ENCODE results near the gene ASTN2. TPM values are rescaled to one million over a fixed set of nuclear protein-coding genes. Genes with fewer than 3 reads are reported as not detected.

Gene ASTN2
- total and polyA plus RNA-seq, 2 donors (not counting 3 experiments of a cell fraction or from before 2014, with no cell fraction given), result 1.0 to 1.9 TPM

- BruUV-seq (replicated peaks), result no TSS peak
- dilution Hi-C loops (cut with MboI; ENCODE audit: extremely low pct_ligation_motif_present, low sequenced_read_pairs), result no loop called here
- H3K27ac ChIP-seq (ENCODE audit: insufficient read depth, low read depth, low read length), result no peak overlapping the region
Observed at GRCh38 chr9:116870566-116870965, 544.3 kb downstream of the ASTN2 start.

More at GRCh38 chr9:116870566-116870965, 544.3 kb downstream of the ASTN2 start:
- CTCF ChIA-PET, result no interaction called here
- Histone ChIP-seq H2AFZ (ENCODE audit: low read depth, low read length) (no peak overlapping the region), H3K9ac (replicated peaks; ENCODE audit: extremely low read depth, insufficient read depth, low read length) (no peak overlapping the region), H3K36me3 (ENCODE audit: control insufficient read depth in 2 of 2, extremely low read depth in 1 of 2, insufficient read depth in 2 of 2, low read length in 2 of 2) (no peaks in the 10 kb centered on the region), H3K4me1 (ENCODE audit: control insufficient read depth, extremely low read depth, insufficient read depth, low read length) (no peaks in the 10 kb centered on the region), H3K4me3 (replicated peaks in 1 of 3; ENCODE audit: insufficient read depth in 1 of 3, low read depth in 1 of 3, low read length in 3 of 3) (no peak overlapping the region), H4K20me1 (replicated peaks; ENCODE audit: control insufficient read depth, extremely low read depth, insufficient read depth, low read length) (no peaks in the 10 kb centered on the region), H3K4me2 (ENCODE audit: insufficient read depth, low read length) (no peak overlapping the region), H3K9me1 (replicated peaks; ENCODE audit: control insufficient read depth, extremely low read depth, insufficient read depth, low read length) (no peaks in the 10 kb centered on the region), H3K79me2 (ENCODE audit: control insufficient read depth, insufficient read depth, low read length) (no peaks in the 10 kb centered on the region), H3K9me3 (replicated peaks; ENCODE audit: control insufficient read depth, insufficient read depth, low read length) (peaks cover 3% of the 10 kb centered on the region), H3K27me3 (ENCODE audit: control insufficient read depth in 2 of 2, insufficient read depth in 2 of 2, low read length in 2 of 2) (no peaks in the 10 kb centered on the region)
- FAIRE-seq, result no peak
- intact Hi-C loops (cut with micrococcal nuclease), result no loop called here
- no peak for TF ChIP-seq EZH2 (IDR thresholded peaks at IDR 0.05; ENCODE audit: borderline replicate concordance, low read depth, low read length, severe bottlenecking)
- TF ChIP-seq FOS (IDR thresholded peaks at IDR 0.05; ENCODE audit: borderline replicate concordance, insufficient read depth, low read length), result no peak
- TF ChIP-seq CTCF (IDR thresholded peaks at IDR 0.05; ENCODE audit: extremely low read depth in 1 of 2, insufficient read depth in 1 of 2, low read depth in 1 of 2, low read length in 2 of 2), result no peak
- no peak for TF ChIP-seq POLR2AphosphoS5 (IDR thresholded peaks at IDR 0.05; ENCODE audit: insufficient read depth, low read depth, low read length)
- TF ChIP-seq GATA2 (IDR thresholded peaks at IDR 0.05; ENCODE audit: insufficient read depth, insufficient read length, low read depth, low read length), result no peak
- TF ChIP-seq MYC (IDR thresholded peaks at IDR 0.05; ENCODE audit: low read depth, low read length), result no peak
- no peak for TF ChIP-seq MAX (IDR thresholded peaks at IDR 0.05; ENCODE audit: insufficient read depth, insufficient read length)
- no peak for TF ChIP-seq POLR2A (IDR thresholded peaks at IDR 0.05; ENCODE audit: low read depth, low read length)
- no peak for TF ChIP-seq JUN (IDR thresholded peaks at IDR 0.05; ENCODE audit: borderline replicate concordance, insufficient read depth, insufficient read length, low read depth)
- POLR2A ChIA-PET, result no interaction called here
- DNase-seq (ENCODE audit: low read depth, low spot score), result no peak

All from endothelial cell of umbilical vein (primary cell).